Astrocyte of the cerebellum (primary cell): ENCODE results near the gene MET.

Experiments
- DNase-seq: peaks from one replicate; pipeline ENCODE4 v3.0.0-alpha.2; 2011; ENCODE audit warnings: low read depth
- H3K4me3 ChIP-seq: 2 replicates; pipeline ENCODE4 v1.5.1; 2011; ENCODE audit warnings: mild to moderate bottlenecking, low read depth, low read length, moderate library complexity
- CTCF ChIP-seq: IDR thresholded peaks from 2 replicates; pipeline ENCODE4 v1.5.1; 2012; ENCODE audit warnings: low read length, low read depth, moderate library complexity, mild to moderate bottlenecking; ENCODE audit errors: missing control alignments
- in situ Hi-C: cut with HindIII; loops from 2 replicates; pipeline ENCODE4 v1.10.0; 2017; ENCODE audit warnings: low sequenced_read_pairs

The MET gene

GRCh38 chr7:116661865-116662264 lies 10.1 kb upstream of the MET start:
- no peak for TF ChIP-seq CTCF
- no peak overlapping the region for H3K4me3 ChIP-seq
- in situ Hi-C loops, result no loop called here
- no peak for DNase-seq

- TF ChIP-seq CTCF, result no peak
- no peak for DNase-seq
- in situ Hi-C loops, result no loop called here
- no peak overlapping the region for H3K4me3 ChIP-seq
These were observed 8.3 kb upstream of the MET start for GRCh38 chr7:116663744-116664143.

GRCh38 chr7:116665332-116665996 lies 6.5 kb upstream of the MET start:
- in situ Hi-C loops, result no loop called here
- no peak overlapping the region for H3K4me3 ChIP-seq
- TF ChIP-seq CTCF, result no peak
- DNase-seq, result no peak

GRCh38 chr7:116669769-116670168 lies 2.2 kb upstream of the MET start:
- no peak for TF ChIP-seq CTCF
- DNase-seq, result no peak
- in situ Hi-C loops, result no loop called here
- H3K4me3 ChIP-seq, result no peak overlapping the region

GRCh38 chr7:116670409-116671015 lies 1.5 kb upstream of the MET start:
- no peak overlapping the region for H3K4me3 ChIP-seq
- DNase-seq, result no peak
- no peak for TF ChIP-seq CTCF
- in situ Hi-C loops, result no loop called here

GRCh38 chr7:116671111-116671510 lies 885 bp upstream of the MET start:
- no peak for DNase-seq
- in situ Hi-C loops, result no loop called here
- H3K4me3 ChIP-seq, result peak overlapping the region; percentile 88
- TF ChIP-seq CTCF, result no peak
